SK-N-MC (cell line): ENCODE results near the gene GRIK2.

ENCODE experiments used
- EZH2 ChIP-seq: fragments of 200-600 bp; sonication (generic); IDR thresholded peaks from one replicate; pipeline ENCODE4 v1.6.1; 2017; ENCODE audit warnings: antibody characterized with exemption
- FOXP2 ChIP-seq: optimal IDR thresholded peaks from 2 replicates; pipeline ENCODE3; 2011; ENCODE audit warnings: mild to moderate bottlenecking, moderate library complexity; ENCODE audit not compliant: insufficient read depth; ENCODE audit errors: extremely low read length, control extremely low read depth
- POLR2AphosphoS5 ChIP-seq: IDR thresholded peaks from 2 replicates; pipeline ENCODE4 v1.6.1; 2012; ENCODE audit warnings: mild to moderate bottlenecking, low read depth, low read length, borderline replicate concordance

- TF ChIP-seq POLR2AphosphoS5 (no peak), FOXP2 (no peak), EZH2 (no peak)
Observed at GRCh38 chr6:101401171-101401570, 7.7 kb downstream of the GRIK2 start.
